Measurements from ENCODE around the gene GORASP1.

- TF ChIP-seq, protein P1, sequence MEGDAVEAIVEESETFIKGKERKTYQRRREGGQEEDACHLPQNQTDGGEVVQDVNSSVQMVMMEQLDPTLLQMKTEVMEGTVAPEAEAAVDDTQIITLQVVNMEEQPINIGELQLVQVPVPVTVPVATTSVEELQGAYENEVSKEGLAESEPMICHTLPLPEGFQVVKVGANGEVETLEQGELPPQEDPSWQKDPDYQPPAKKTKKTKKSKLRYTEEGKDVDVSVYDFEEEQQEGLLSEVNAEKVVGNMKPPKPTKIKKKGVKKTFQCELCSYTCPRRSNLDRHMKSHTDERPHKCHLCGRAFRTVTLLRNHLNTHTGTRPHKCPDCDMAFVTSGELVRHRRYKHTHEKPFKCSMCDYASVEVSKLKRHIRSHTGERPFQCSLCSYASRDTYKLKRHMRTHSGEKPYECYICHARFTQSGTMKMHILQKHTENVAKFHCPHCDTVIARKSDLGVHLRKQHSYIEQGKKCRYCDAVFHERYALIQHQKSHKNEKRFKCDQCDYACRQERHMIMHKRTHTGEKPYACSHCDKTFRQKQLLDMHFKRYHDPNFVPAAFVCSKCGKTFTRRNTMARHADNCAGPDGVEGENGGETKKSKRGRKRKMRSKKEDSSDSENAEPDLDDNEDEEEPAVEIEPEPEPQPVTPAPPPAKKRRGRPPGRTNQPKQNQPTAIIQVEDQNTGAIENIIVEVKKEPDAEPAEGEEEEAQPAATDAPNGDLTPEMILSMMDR (conservative IDR thresholded peaks at IDR 0.05 in 1 of 2, IDR thresholded peaks at IDR 0.05 in 1 of 2; ENCODE audit: low read depth in 1 of 2, low read length in 2 of 2) = no peak
- TF ChIP-seq EZH2 (IDR thresholded peaks at IDR 0.05; ENCODE audit: low read length, missing control alignments) = no peak
Observed at GRCh38 chr3:39135170-39135805, 27.9 kb upstream of the GORASP1 start.

Measured in fibroblast of lung (primary cell).